HG02938 (cell line): Measurements from ENCODE around the gene ZNF264.
"Not testable (repeated sequence)": the region's sequence is repeated elsewhere in the genome, so short reads cannot be mapped to it uniquely, and the experiment has no call there.

ENCODE experiments used
- ATAC-seq: cut with Tn5 transposase; IDR thresholded peaks from one replicate; pipeline ENCODE4 v1.9.1; 2021; ENCODE audit warnings: mild to moderate bottlenecking, moderate library complexity; ENCODE audit not compliant: unreplicated experiment

Gene ZNF264

GRCh38 chr19:57244513-57244912, 53.2 kb downstream of the ZNF264 start:
- ATAC-seq: no peak

- ATAC-seq: no peak
Measured at GRCh38 chr19:57245066-57245465, 53.8 kb downstream of the ZNF264 start.

- no peak for ATAC-seq
Measured at GRCh38 chr19:57245959-57246358, 54.7 kb downstream of the ZNF264 start.

- no peak for ATAC-seq
Measured at GRCh38 chr19:57248646-57249045, 57.3 kb downstream of the ZNF264 start.

GRCh38 chr19:57249329-57249728, 58.0 kb downstream of the ZNF264 start:
- no peak for ATAC-seq

- ATAC-seq: not testable (repeated sequence)
Measured at GRCh38 chr19:57253767-57254166, 62.5 kb downstream of the ZNF264 start.

- no peak for ATAC-seq
Measured at GRCh38 chr19:57262044-57262443, 70.7 kb downstream of the ZNF264 start.

GRCh38 chr19:57263244-57263741, 72.0 kb downstream of the ZNF264 start:
- no peak for ATAC-seq

- ATAC-seq: no peak
Measured at GRCh38 chr19:57267291-57267690, 76.0 kb downstream of the ZNF264 start.

GRCh38 chr19:57269515-57270250, 78.4 kb downstream of the ZNF264 start:
- no peak for ATAC-seq

- ATAC-seq: no peak
Measured at GRCh38 chr19:57271280-57271679, 80.0 kb downstream of the ZNF264 start.
